Gastrocnemius medialis (tissue), 4 donors: ENCODE data around the gene BACE2.

Source experiments
- POLR2A ChIP-seq, 2 donors: fragments of 450-650 bp; IDR thresholded peaks; one replicate each; pipeline ENCODE4 v1.6.1; 2017; ENCODE audit warnings: antibody characterized with exemption in 2 of 2, mild to moderate bottlenecking in 2 of 2, moderate library complexity in 2 of 2
- TF ChIP-seq, protein P1 (sequence below), 5 experiments: fragments of 450-650 bp in 3 of 5; fragments of 200-600 bp in 2 of 5; sonication (generic) in 2 of 5; IDR thresholded peaks in 4 of 5; conservative IDR thresholded peaks in 1 of 5; 1 replicate in 4 of 5; 2 replicates in 1 of 5; pipeline ENCODE4 v1.5.1; 2016 to 2019; ENCODE audit warnings: antibody characterized with exemption in 5 of 5, mild to moderate bottlenecking in 3 of 5, moderate library complexity in 3 of 5

DNA sequence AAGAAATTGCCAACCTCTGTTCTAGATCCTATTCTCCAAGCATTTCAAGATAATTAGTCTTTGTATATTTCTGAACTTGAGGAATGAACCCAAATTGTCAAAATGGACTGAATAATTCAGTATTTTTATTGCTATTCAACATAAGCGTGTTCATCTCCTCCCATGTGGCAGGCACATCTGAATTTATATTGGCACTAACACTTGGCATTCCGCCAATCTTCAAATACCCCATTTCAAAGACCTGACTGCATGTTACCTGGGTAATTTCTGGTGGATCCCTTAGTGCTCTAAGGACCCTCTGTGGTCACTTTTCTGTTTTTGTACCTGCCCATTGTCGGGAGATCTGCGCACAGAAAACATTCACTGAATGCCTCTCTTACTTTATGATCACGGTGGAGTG lies 66.6 kb downstream of the BACE2 start:
- TF ChIP-seq, protein P1, sequence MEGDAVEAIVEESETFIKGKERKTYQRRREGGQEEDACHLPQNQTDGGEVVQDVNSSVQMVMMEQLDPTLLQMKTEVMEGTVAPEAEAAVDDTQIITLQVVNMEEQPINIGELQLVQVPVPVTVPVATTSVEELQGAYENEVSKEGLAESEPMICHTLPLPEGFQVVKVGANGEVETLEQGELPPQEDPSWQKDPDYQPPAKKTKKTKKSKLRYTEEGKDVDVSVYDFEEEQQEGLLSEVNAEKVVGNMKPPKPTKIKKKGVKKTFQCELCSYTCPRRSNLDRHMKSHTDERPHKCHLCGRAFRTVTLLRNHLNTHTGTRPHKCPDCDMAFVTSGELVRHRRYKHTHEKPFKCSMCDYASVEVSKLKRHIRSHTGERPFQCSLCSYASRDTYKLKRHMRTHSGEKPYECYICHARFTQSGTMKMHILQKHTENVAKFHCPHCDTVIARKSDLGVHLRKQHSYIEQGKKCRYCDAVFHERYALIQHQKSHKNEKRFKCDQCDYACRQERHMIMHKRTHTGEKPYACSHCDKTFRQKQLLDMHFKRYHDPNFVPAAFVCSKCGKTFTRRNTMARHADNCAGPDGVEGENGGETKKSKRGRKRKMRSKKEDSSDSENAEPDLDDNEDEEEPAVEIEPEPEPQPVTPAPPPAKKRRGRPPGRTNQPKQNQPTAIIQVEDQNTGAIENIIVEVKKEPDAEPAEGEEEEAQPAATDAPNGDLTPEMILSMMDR (IDR thresholded peaks at IDR 0.05 in 4 of 5, conservative IDR thresholded peaks at IDR 0.05 in 1 of 5) = no peak
- TF ChIP-seq POLR2A (IDR thresholded peaks at IDR 0.05) = no peak
